Measurements from ENCODE around the gene UNKL.
"Not testable (repeated sequence)": the region's sequence is repeated elsewhere in the genome, so short reads cannot be mapped to it uniquely, and the experiment has no call there.

UNKL gene

DNA sequence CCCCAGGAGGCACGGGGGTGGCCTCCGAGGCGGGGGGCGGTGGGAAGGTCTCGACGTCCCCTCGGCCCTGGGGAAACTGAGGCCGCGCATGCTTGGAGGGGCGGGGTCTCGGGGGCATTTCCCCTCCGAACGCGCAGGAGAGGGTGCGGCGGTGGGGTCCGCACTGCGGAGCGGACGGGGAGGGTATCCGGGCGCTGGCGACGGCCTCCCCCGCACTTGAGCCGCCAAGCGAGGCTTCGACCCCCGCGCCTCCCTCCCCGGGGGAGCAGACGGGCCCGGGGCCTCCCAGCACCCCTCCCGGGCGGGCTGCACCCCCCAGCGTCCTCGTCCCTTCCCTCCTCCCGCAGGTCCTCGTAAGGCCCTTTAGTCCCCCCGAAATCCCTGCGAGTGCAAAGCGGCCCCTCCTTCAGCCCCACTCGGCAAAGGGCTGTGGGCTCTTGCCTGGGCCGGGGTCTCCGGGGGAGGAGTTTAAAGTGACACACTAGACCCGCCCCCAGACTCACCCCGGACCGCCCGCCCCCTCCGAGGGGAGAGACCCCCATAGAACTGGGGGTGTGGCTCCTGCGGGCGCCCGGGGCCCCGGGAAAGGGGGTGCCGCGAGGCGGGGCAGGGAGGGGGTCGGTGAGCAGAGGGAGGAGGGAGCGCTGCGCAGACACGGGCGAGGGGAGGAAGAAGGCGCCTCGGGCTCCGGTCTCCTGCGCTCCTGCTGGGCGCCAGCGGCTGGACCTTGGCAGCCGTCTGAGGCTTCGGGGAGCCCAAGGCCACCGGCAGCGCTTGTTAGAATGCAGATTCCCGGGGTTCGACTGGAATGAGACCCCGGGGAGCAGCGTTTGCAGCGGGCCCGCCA lies 80.4 kb downstream of the UNKL start:
- no peak for DNase-seq

DNA sequence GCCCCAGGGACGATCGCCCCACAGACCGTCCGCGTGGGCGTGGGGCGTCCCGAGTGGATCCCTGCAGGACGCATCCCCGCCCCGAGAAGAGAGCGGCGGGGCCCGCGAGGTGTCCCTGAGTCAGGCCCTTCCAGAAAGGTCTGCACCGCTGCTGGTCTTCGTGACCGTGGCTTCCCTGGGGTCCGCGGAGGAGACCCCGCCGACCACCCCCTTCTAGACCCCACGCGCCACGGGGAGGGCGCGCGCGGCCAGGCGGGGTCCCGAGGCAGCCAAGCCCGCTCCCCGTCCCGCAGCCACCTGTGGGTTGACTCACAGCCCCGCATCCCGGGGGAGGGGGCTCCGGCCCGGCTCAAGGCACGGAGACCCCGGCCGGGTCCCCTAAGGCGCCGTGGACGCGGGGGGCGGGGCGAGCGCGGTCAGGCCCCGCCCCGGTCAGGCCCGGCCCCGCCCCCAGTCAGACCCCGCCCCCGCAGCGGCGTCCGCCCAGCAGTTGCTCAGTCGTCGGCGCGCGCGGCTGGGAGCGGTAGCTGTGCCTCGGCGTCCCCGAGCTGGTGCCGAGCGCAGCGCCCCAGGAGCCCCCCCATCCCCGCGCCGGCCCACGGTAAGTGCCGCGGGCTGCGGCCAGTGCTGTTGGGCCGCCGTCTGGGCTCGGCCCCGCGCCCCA lies 81.2 kb downstream of the UNKL start, which contains the start of gene BAIAP3:
BAIAP3 (plus strand) TSS at position 497 of the 664 bp plus-strand sequence. CDS start 4,905 bp downstream, outside the sequence.
- no peak for DNase-seq

DNA sequence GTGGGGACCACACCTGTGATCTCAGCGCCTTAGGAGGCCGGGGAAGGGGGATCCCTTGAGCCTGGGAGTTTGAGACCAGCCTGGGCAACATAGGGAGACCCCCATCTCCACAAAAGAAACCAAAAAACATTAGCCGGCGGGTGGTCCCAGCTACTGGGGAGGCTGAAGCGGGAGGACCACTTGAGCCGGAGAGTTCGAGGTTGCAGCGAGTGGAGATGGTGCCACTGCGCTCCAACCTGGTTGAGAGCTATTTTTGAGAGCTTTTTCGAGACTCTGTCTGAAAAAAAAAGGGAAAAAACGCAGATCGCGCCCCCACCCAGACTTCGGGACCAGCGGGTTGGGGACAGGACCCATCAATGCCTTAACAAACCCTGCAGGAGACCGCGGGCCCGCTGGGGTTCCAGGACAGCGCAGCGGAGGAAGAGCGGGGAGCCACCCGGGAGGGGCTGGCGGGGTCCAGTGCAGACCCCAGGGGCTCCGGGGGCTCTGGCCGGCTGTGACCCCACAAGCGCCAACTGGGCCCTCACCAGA lies 81.8 kb downstream of the UNKL start:
- DNase-seq = no peak

DNA sequence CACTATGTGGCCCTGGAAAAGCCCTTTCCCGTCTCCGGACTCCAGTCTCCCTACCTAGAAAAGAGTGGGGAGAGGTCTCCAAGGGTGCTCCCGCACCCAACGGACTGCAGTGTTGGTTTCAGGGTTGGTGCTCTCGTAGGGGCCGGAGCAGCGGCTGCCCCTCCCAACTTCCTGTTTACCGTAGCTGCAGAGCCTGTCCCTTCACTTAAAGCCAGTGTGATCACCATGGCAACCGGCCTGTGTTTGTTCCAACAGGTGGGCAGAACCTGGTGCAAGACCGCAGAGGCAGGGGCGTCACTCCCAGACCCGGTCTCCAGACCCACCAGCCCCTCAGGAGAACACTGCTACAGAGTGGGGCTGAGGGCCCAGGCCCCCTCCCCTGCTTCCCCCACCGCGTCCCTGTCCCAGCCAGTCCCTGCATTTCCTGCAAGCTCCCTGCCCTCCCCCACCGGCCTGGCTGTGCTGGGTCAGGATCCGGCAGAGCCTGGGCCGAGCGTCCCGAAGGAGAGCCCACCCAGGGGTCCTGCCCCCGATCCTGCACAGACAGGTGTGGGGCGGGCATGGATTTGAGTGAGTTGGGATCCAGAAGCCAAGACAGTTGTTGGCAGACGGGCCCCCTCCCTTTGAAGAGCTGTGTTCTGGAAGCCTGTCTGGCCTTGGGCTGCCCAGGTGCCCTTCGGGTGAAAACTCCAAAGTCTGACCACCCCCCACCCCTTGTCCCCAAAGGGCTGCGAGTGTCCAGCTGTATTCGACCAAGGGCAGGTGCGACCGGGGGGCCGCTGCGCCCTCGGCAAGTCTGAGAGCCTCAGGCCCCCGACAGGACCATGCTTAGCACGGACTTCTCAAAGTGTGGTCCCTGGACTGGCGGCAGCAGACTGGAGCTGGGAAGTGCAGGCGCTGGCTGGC lies 82.5 kb downstream of the UNKL start:
- peak in 1 of 2 experiments; percentile 25 for DNase-seq

DNA sequence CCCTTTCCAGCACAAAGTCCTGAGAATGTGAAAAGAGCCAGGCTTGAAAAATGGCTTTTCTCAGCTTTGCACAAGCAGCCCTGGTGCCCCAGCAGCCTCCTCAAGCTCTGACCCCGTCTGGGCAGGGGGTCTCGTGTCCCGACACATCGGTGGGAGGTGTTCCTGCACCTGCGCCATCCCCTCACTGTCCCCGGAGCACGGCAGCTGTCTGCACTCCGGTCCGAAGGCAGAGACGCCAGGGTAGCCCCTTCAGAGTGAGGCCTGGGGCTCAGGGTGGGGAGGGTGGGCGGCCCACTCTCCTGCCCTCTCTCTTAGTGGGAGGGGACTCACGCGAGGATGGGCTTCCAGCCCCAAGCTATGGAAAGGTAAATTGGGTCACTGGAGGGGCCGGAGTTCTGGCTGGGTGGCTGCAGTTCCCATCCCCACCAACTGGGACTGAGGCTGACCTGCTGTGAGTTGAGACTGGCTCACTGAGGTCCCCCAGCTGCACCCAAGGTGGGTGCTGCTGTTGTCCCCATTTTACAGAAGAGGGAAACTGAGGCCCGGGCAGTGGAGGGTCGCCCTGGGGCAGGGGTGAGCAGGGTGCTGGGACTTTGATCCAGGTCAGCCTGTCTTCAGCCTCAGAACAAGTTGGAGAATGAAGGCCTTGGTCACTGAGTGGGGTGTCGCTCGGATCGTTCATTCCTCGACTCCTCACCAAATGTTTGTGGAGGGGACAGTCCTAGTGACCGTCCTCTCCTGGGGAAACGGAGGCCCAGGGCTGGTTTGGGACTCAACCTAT lies 83.4 kb downstream of the UNKL start:
- DNase-seq = no peak

DNA sequence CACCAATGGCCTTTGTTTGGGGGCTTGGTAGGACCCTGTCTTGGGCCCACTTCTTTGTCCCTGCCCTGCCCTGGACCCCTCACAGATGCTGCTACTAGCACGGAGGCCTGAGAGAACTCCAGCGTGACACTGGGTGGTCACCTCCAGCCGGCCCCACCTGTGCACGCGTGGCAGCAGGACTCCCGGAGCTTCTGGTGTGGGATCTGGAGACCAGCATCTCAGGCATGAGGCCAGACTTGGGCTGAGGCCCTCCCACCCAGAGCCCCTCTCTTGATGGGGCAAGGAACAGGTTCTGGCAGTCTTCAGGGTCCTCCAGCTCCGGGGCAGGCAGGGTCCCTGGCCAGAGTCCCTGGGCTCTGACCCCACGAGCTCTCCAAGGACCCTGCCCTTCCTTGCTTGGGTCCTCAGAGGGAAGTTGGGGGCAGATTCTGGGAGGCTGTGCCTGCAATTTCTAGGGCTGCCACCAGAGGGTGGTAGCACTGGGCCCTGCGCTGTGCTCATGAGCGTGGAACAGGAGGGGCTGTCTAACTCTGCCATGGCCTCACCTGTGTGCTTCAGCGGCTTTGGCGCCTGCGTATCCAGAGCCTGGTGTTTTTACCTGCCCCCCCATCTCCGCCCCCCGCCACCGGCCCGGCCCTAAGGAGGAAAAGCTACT lies 84.1 kb downstream of the UNKL start:
- DNase-seq = peak in 1 of 2 experiments; percentile 11

DNA sequence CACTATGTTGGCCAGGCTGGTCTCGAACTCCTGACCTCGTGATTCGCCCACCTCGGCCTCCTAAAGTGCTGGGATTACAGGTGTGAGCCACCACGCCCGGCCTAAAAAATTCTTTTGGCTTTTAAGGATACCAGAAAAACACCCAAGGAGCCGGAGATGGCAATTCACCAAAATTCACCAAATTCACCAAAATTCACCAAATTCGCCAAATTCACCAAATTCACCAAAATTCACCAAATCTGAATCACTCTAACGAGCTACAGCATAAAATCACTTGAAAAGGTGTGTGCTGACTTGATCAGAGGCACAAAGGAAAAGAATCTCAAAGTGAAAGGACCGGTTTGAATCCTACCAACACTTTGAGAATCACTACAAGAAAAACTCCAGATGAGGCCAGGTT lies 85.5 kb downstream of the UNKL start:
- DNase-seq = not testable (repeated sequence)

DNA sequence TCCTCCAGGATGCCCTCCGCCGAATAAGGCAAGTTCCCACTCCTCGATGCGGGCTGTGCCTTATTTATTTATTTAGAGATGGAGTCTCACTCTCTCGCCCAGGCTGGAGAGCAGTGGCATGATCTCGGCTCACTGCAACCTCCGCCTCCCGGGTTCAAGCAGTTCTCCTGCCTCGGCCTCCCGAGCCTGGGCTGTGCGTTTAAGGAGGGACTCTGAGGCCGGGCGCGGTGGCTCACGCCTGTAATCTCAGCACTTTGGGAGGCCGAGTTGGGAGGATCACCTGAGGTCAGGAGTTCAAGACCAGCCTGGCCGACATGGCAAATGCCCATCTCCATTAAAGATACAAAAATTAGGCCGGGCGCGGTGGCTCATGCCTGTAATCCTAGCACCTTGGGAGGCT lies 86.4 kb downstream of the UNKL start:
- DNase-seq = not testable (repeated sequence)

DNA sequence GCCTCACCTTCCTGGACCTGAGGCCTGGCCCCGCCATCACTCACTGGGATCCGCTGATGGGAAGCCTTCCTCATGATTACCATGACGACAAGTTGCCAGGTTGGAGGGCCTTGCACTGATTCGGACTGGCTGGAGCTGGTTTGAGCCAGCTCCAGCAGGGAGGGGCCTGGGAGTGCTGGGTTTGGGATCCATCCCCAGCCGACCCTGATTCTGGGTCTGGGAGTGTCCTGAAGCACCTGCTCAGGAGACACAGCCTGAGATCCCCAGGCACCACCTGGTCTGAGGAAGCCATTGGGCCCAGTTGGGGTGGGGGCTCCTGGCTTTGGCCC lies 86.9 kb downstream of the UNKL start:
- DNase-seq = no peak

DNA sequence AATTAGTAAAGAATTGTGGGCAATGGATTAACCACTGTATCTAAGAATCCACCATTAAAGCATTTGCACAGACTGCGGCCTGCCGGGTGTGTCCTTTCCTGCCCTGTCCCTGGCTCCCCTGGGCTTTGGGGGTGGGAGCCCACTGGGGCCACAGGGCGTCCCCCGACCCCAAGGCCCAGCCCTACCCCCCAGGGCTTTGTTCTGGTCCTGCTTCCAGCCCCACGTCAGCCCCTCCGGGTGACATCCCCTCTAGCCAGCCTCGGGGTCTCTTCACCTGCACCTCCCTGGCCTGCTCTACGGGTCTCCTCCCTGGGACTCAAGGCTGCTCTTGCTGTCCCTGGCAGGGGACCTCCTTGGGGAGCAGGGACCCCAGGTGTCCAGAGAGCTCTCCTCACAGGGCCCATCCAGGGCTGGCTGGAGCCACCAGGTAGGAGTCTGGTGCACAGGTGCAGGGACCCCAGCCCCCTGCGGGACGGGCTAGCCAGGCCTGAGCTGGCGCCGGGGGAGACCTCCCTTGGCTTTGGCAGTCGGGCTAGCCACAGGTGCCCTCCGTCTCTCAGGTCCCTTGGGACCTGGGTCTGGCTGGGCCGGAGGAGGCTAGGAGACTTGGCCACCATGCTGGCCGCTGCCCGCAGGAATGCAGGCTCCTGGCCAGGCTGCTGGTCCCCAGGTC lies 87.4 kb downstream of the UNKL start:
- no peak for DNase-seq

DNA sequence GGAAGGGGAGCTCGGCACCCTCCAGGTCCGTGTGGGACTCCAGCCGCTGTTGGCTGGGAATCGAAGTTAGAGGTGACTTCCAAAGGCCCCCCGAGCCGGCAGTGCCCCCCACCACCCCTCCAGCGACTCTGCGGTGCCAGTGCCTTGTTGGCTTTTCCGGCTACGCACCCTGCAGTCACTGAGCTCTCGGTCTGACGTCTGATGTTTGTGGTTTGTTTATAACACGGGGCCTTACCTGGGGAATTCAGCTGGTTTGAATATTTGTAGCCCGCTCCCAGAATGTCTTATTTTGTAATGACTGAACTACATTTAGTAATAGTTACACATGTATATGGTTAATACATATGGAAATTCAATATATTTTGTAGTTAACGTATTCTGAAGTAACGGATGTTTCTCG lies 88.1 kb downstream of the UNKL start:
- DNase-seq = no peak

DNA sequence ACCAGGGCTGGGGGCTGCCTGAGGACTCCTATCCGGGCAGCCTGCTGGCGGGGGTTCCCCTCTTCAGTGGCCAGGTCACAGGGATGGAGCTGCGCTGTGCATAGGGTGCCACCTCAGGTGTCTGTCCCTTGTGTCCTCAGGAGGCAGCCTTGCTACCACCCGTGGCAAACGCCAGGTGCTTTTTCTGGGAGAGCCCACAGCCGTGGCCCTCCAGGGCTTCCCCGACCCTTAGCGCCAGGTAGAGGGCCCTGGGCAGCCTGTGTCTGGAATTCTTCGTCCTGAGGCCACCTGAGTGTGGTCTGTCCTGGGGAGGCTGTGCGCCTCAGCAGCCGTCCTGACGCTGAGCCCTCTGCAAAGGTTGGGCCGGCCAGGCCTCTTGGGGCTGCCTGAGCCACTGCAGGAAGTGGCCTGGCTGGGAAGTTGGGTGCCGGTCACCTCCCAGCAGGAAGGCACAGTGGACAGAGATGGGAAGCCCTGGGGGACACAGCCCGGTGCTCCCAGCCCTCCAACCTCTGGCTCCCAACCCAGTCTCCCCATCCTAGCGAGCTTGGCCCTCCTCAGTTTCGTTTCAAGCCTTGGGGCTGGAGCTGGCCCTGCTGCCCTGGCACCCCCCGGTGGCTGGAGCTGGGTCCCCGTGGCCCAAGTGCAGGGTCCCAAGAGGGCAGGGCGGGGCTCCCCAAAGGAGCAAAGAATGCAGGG lies 88.7 kb downstream of the UNKL start:
- DNase-seq = no peak

DNA sequence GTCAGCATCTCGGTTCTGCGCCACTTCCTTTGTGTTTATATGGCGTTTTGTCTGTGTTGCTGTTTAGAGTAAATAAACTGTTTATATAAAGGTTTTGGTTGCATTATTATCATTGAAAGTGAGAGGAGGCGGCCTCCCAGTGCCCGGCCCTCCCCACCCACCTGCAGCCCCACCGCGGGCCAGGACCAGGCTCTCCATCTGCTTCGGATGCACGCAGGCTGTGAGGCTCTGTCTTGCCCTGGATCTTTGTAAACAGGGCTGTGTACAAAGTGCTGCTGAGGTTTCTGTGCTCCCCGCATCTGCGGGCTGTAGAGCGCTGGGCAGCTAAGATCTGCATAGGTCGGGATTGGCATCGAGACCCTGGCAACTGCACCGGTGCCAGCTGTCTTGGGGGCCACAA lies 89.2 kb downstream of the UNKL start:
- no peak for DNase-seq

DNA sequence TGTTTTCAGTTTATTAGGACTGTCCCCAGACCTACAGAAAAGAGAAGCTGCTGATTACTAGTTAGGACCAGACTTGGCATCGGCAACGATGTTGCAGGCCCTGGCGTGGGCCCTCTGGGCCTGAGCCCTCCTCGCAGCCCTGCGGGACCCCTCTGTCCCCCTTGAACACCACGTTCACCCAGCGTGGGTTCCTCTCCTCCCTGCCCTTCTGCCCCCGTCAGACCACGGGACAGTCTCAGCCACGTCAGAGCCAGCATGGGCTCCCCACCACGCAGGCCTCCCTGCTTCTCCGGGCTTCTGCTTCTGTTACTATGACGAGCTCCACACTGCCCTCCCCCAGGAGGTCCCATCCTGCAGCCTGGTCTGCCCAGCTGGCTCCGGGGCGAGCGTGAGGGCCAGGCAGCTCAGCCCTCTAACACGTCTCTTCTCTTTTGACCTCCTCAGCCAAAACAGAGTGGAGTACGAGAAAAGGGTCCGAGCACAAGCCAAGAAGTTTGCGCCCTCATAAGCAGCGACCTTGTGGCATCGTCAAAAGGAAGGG lies 90.1 kb downstream of the UNKL start:
- no peak for DNase-seq

DNA sequence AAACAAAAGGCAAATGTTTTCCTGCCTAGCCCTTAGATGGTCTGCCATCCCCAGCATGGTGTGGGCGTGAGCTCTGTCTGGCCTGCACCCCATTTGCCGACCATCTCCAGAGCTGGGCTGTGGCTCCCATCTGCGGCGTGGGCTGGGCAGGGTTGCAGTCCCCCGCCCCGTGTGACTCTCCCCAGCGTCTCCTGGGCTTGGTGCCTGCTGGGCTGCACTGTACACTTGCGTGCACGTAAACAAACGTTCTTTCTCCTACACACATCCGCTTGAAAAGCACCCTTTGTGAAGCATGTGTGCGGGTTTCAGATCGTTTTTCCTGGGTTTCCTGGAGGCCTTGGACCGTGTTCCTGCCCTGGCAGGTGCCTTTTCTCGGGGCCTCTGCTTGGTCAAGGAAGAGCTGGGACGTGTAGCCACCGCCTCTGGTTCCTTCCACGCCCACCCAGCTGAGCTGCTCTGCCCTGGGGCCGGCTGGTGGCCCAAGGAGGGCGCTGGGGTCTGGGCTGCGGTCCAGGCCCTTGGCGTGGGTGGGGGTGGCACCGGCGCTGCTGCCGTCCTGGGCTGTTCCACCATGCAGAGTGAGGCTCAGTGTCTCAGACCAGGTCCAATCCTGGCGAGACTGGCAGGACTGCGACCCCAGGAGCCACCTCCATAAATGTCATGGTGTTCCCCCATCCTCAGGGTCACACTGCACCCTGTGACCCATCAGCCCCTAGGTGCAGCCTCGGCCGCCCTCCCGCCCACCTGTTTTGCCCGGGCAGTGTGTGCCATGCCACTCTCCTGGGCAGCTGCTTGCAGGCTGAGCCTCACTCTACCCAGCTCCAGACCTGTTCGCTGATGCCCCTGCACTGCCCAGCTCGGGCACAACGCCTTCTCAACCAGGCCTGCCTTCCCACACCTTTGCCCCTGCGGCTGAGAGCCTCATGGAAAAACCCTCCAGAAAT lies 90.9 kb downstream of the UNKL start:
- no peak for DNase-seq

DNA sequence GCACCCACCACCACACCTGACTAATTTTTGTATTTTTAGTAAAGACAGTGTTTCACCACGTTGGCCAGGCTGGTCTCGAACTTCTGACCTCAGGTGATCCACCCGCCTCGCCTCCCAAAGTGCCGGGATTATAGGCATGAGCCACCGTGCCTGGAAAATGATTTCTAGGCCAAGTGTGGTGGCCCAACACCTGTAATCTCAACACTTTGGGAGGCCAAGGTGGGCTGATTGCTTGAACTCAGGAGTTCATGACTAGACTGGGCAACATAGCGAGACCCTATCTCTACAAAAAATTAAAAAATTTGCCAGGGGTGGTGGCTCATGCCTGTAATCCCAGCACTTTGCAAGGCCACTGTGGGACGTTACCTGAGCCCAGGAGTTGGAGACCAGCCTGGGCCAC lies 92.1 kb downstream of the UNKL start:
- DNase-seq = no peak

DNA sequence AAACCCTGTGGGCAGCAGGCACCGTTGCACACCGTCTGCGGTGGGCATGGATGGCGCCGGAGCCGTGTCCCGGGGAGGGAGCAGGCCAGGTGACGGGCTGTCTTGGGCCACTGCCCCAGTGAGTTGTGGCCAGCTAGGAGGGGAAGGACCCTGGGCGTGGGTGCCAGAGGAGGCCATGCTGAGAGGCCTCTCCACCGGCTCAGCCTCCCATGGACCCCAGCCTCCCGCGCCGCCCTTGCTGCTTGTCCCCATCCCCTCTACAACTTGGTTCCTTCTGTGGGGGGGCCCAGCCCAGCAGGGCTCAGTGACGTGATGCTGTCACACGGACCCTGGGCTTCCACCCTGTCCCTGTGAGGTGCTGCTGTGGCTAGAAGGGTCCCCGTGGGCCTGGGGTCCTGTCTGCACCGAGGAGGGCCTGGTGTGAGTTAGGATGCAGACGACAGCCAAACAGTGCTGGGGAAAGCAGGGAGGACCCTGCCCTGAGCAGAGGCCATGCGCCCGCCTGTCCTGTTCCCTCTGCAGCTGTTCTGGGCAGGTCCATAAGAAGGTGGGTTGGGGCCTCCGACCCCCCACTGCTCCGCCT lies 93.8 kb downstream of the UNKL start:
- no peak for DNase-seq

DNA sequence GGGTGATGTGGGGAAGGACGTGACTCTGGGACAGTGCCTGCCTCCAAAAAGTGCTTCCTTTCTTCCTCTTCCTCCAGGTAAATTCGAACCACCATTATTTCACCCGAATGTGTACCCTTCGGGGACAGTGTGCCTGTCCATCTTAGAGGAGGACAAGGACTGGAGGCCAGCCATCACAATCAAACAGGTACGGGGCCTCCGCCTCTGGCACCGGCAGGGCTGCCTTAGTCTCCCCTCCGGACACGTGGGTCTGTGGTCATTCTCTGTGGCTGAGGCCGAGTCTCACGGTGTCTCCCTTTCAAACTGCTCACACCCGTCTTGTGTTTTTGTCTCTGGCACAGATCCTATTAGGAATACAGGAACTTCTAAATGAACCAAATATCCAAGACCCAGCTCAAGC lies 94.4 kb downstream of the UNKL start:
- DNase-seq = no peak

DNA sequence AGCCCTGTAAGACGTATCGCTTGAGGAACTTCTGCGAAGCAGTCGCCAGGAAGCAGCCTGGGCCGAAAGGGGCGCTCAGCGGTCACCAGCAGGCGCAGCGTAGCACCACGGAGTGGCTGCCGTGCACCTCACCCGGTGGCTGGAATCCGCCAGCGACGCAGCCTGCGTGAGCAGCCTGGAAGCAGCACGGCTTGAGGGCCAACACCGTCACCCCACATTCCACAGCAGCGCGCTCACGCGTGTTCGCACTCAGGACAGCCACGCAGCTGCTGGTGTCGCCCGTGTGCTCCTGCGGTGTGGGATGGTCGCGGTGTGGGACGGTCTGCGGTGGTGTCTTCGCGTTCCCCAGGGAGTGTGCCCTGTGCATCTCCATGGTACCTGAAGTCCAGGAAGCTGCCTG lies 95.5 kb downstream of the UNKL start:
- DNase-seq = no peak
